OCI-LY1 (cell line): Measurements from ENCODE around the gene GJA10.

Experiments
- EZH2 ChIP-seq: fragments of 200-600 bp; sonication (generic), shearing (Covaris generic); IDR thresholded peaks from 2 replicates; pipeline ENCODE4 v1.8.0; 2017; ENCODE audit warnings: borderline replicate concordance, mixed run types, mild to moderate bottlenecking, antibody characterized with exemption, low read length, moderate library complexity, mixed read lengths
- TF ChIP-seq, protein P1 (sequence below): fragments of 200-600 bp; sonication (generic), shearing (Covaris generic); IDR thresholded peaks from 2 replicates; pipeline ENCODE4 v1.5.1; 2017; ENCODE audit warnings: mild to moderate bottlenecking, antibody characterized with exemption, low read length, moderate library complexity, mixed read lengths

DNA sequence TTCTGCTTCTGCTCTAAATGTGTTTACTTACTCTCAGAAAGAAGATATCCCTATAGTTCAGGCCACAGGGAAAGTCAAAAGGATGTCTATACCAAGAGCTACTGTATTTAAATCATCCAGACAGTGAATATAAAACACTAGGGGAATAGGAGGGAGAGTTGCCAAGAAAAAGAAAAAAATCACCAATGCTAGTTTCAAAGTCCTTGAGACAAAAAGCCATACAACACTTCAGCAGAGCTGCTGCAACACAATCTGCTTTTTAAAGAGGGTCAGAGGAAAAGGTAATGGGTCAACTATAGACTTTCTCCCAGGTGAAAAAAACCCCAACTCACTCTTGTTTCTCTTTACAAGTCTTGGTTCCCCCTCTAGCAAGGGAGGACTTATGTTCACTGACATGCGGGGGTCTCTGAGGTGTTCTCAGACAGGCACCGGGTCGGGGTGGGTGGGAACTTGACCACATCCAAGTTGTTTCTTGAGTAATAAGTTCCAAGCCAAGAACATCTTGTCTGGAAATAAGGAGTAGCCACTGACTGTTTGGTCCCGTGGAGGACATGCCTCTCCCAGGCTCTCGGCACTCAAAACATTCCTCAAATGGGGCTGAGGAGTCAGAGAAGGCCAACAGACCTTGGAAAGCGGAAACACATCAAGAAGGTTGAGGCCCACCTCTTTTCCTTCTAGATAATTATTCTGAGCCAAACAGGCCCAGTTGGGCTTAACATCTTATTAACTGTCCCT is 47.7 kb downstream of the GJA10 start:
- TF ChIP-seq, protein P1, sequence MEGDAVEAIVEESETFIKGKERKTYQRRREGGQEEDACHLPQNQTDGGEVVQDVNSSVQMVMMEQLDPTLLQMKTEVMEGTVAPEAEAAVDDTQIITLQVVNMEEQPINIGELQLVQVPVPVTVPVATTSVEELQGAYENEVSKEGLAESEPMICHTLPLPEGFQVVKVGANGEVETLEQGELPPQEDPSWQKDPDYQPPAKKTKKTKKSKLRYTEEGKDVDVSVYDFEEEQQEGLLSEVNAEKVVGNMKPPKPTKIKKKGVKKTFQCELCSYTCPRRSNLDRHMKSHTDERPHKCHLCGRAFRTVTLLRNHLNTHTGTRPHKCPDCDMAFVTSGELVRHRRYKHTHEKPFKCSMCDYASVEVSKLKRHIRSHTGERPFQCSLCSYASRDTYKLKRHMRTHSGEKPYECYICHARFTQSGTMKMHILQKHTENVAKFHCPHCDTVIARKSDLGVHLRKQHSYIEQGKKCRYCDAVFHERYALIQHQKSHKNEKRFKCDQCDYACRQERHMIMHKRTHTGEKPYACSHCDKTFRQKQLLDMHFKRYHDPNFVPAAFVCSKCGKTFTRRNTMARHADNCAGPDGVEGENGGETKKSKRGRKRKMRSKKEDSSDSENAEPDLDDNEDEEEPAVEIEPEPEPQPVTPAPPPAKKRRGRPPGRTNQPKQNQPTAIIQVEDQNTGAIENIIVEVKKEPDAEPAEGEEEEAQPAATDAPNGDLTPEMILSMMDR: no peak
- no peak for TF ChIP-seq EZH2
